ENCODE data around the gene FBLN1. TPM values are rescaled to one million over a fixed set of nuclear protein-coding genes. Genes with fewer than 3 reads are reported as not detected.
"Not testable (repeated sequence)": the region's sequence is repeated elsewhere in the genome, so short reads cannot be mapped to it uniquely, and the experiment has no call there.

The FBLN1 gene
- total and polyA plus RNA-seq, 9 of the 15 experiments (the other 6 are each of a cell fraction or from before 2014, with no cell fraction given): 0.66 TPM; not detected in 8

DNA sequence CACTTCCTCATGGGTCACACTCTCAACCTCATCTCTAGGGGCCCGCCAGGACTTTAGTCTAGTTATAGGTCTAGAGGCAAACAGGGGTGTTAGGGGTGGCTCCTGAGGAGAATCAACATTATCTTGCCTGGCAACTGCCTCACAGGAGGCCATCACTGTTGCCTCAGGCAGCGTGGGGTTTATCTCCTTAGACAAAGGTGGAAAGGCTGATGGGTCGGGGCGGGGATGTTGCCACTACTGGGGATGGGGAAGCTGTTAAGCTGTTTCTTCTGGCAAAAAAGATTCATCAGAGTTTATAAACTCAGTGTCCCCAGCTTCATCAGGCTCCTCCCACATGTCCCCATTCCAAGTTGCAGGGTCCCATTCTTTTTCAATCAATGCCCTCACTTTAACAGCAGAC lies 58.1 kb downstream of the FBLN1 start:
- H3K9me3 ChIP-seq (replicated peaks; ENCODE audit: control insufficient read depth, insufficient read depth, low read depth, low read length); H3K36me3 ChIP-seq (ENCODE audit: control insufficient read depth, insufficient read depth, low read length); BruUV-seq (replicated peaks); in situ Hi-C loops (cut with MboI); H4K20me1 ChIP-seq (replicated peaks; ENCODE audit: control insufficient read depth, insufficient read depth, low read length); ATAC-seq; H2AFZ ChIP-seq (ENCODE audit: low read depth, low read length); H3K79me2 ChIP-seq (ENCODE audit: control insufficient read depth, insufficient read depth, low read length); H3K4me1 ChIP-seq (replicated peaks in 1 of 2; ENCODE audit: control insufficient read depth in 2 of 2, insufficient read depth in 2 of 2, low read length in 2 of 2); H3K9ac ChIP-seq (ENCODE audit: insufficient read depth in 1 of 2, low read depth in 2 of 2, low read length in 2 of 2); CTCF ChIA-PET (ENCODE audit: low intra/inter-chr PET ratio); DNase-seq (ENCODE audit: extremely low read depth in 1 of 4, low spot score in 3 of 4); H3K9me1 ChIP-seq (ENCODE audit: control insufficient read depth, insufficient read depth, low read length); H3K4me2 ChIP-seq (ENCODE audit: insufficient read depth, low read length); FAIRE-seq; H3K4me3 ChIP-seq; H3K27ac ChIP-seq (ENCODE audit: extremely low read depth, low read depth, low read length); intact Hi-C loops (cut with micrococcal nuclease): not testable (repeated sequence)
- peaks cover 2 to 42% of the 10 kb centered on the region in 2 experiments; a peak in 2 of 5 replicates for H3K27me3 ChIP-seq (ENCODE audit: control insufficient read depth in 2 of 2, insufficient read depth in 2 of 2, low read length in 2 of 2)
- WGBS (ENCODE audit: insufficient coverage, low coverage, missing lambda C conversion rate): 0% methylated on average over 4 of the region's 4 CpGs
- POLR2A ChIA-PET: interaction anchor here (1.1 kb wide), 1 partner anchor 35 kb away, joined by 4 read pairs; no protein-coding TSS in a partner anchor

DNA sequence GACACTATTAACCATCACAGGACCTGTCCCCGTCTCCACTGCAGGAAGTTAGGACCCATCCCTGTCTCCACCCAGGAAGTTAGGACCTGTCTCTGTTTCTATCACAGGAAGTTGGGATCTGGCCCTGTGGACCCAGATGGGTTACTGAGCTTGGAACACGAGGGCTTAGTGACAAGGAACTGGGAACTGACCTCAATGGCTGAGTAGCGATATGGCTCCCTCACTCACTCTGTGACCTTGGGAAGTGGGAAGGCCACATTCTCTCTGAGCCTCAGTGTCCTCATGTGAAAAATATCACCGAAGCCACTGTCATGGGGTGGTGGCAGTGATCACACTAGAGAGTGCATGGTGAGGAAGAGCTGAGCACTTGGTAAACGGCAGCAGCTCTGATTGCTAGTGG lies 59.4 kb downstream of the FBLN1 start:
- BruUV-seq (replicated peaks): no TSS peak
- in situ Hi-C loops (cut with MboI): no loop called here
- Histone ChIP-seq H3K36me3 (ENCODE audit: control insufficient read depth, insufficient read depth, low read length) (no peaks in the 10 kb centered on the region), H3K27me3 (ENCODE audit: control insufficient read depth in 2 of 2, insufficient read depth in 2 of 2, low read length in 2 of 2) (peaks cover 2 to 47% of the 10 kb centered on the region in 2 experiments; a peak in 4 of 5 replicates), H2AFZ (ENCODE audit: low read depth, low read length) (no peak overlapping the region), H3K79me2 (ENCODE audit: control insufficient read depth, insufficient read depth, low read length) (no peaks in the 10 kb centered on the region), H3K4me1 (replicated peaks in 1 of 2; ENCODE audit: control insufficient read depth in 2 of 2, insufficient read depth in 2 of 2, low read length in 2 of 2) (no peaks in the 10 kb centered on the region; a peak in 1 of 5 replicates), H3K4me3 (no peak overlapping the region), H3K4me2 (ENCODE audit: insufficient read depth, low read length) (no peak overlapping the region), H3K9ac (ENCODE audit: insufficient read depth in 1 of 2, low read depth in 2 of 2, low read length in 2 of 2) (no peak overlapping the region), H3K27ac (ENCODE audit: extremely low read depth, low read depth, low read length) (no peak overlapping the region), H3K9me3 (replicated peaks; ENCODE audit: control insufficient read depth, insufficient read depth, low read depth, low read length) (no peaks in the 10 kb centered on the region), H3K9me1 (ENCODE audit: control insufficient read depth, insufficient read depth, low read length) (no peaks in the 10 kb centered on the region), H4K20me1 (replicated peaks; ENCODE audit: control insufficient read depth, insufficient read depth, low read length) (0 out of 2 replicates have a peak, but pooled peaks cover 5% of the 10 kb centered on the region)
- intact Hi-C loops (cut with micrococcal nuclease): no loop called here
- ChIA-PET CTCF (ENCODE audit: low intra/inter-chr PET ratio) (no interaction called here), POLR2A (no interaction called here)
- TF ChIP-seq ADNP (tag; IDR thresholded peaks at IDR 0.05) (no peak), PHB2 (IDR thresholded peaks at IDR 0.05; ENCODE audit: low read depth) (no peak), NFIC (IDR thresholded peaks at IDR 0.05) (no peak), ZNF431 (CRISPR knock-in tag; IDR thresholded peaks at IDR 0.05) (no peak), U2AF1 (optimal IDR thresholded peaks at IDR 0.05; ENCODE audit: low read depth, low read length) (no peak), NCOA6 (IDR thresholded peaks at IDR 0.05) (no peak), NCOA4 (IDR thresholded peaks at IDR 0.05; ENCODE audit: partially characterized antibody) (no peak), POLR2G (IDR thresholded peaks at IDR 0.05; ENCODE audit: low read depth, low read length) (no peak), KDM2B (CRISPR knock-in tag; IDR thresholded peaks at IDR 0.05) (no peak), ZNF707 (CRISPR knock-in tag; conservative IDR thresholded peaks at IDR 0.05) (no peak), ZNF263 (CRISPR knock-in tag; IDR thresholded peaks at IDR 0.05; ENCODE audit: borderline replicate concordance) (no peak), ZNF212 (CRISPR knock-in tag; IDR thresholded peaks at IDR 0.05) (no peak), ZNF76 (CRISPR knock-in tag; IDR thresholded peaks at IDR 0.05; ENCODE audit: borderline replicate concordance) (no peak)
- 4% methylated on average over 4 of the region's 5 CpGs for WGBS (ENCODE audit: insufficient coverage, low coverage, missing lambda C conversion rate)
- no peak for DNase-seq (ENCODE audit: extremely low read depth in 1 of 4, low spot score in 3 of 4)
- no peak for ATAC-seq
- no peak for FAIRE-seq

All from K562 (cell line).